GM18868 (cell line): Measurements from ENCODE around the gene HK1.

Experiments
- ATAC-seq: cut with Tn5 transposase; IDR thresholded peaks from one replicate; pipeline ENCODE4 v1.9.1; 2021; ENCODE audit warnings: mild to moderate bottlenecking, moderate library complexity; ENCODE audit not compliant: unreplicated experiment

The HK1 gene

GRCh38 chr10:69397972-69398371, 119.7 kb downstream of the HK1 start:
- ATAC-seq: no peak

DNA sequence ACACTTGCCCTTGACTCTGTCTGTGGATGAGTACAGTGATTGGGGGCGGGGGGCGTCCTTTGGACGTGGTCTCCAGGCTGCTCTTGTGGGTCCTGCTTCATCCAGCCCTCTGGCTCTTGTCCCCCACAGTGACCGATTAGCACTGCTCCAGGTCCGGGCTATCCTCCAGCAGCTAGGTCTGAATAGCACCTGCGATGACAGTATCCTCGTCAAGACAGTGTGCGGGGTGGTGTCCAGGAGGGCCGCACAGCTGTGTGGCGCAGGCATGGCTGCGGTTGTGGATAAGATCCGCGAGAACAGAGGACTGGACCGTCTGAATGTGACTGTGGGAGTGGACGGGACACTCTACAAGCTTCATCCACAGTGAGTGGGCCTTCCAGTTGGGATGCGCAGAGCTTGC, 120.2 kb downstream of the HK1 start:
- ATAC-seq: no peak

DNA sequence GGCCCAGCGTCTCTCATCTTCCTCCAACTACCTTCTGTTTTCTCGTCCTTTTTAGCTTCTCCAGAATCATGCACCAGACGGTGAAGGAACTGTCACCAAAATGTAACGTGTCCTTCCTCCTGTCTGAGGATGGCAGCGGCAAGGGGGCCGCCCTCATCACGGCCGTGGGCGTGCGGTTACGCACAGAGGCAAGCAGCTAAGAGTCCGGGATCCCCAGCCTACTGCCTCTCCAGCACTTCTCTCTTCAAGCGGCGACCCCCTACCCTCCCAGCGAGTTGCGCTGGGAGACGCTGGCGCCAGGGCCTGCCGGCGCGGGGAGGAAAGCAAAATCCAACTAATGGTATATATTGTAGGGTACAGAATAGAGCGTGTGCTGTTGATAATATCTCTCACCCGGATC, 122.6 kb downstream of the HK1 start:
- ATAC-seq: no peak

DNA sequence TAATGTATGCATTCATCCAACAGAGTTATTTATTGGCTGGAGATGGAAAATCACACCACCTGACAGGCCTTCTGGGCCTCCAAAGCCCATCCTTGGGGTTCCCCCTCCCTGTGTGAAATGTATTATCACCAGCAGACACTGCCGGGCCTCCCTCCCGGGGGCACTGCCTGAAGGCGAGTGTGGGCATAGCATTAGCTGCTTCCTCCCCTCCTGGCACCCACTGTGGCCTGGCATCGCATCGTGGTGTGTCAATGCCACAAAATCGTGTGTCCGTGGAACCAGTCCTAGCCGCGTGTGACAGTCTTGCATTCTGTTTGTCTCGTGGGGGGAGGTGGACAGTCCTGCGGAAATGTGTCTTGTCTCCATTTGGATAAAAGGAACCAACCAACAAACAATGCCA, 123.1 kb downstream of the HK1 start:
- ATAC-seq: no peak

- no peak for ATAC-seq
Measured at GRCh38 chr10:69402386-69402785, 124.1 kb downstream of the HK1 start.

GRCh38 chr10:69403066-69403465, 124.8 kb downstream of the HK1 start:
- ATAC-seq: no peak

- no peak for ATAC-seq
Measured at GRCh38 chr10:69403519-69403918, 125.2 kb downstream of the HK1 start.

- ATAC-seq: no peak
Measured at GRCh38 chr10:69404786-69405185, 126.5 kb downstream of the HK1 start.

GRCh38 chr10:69405221-69405620, 126.9 kb downstream of the HK1 start:
- no peak for ATAC-seq

GRCh38 chr10:69406302-69406811, 128.1 kb downstream of the HK1 start:
- ATAC-seq: no peak

DNA sequence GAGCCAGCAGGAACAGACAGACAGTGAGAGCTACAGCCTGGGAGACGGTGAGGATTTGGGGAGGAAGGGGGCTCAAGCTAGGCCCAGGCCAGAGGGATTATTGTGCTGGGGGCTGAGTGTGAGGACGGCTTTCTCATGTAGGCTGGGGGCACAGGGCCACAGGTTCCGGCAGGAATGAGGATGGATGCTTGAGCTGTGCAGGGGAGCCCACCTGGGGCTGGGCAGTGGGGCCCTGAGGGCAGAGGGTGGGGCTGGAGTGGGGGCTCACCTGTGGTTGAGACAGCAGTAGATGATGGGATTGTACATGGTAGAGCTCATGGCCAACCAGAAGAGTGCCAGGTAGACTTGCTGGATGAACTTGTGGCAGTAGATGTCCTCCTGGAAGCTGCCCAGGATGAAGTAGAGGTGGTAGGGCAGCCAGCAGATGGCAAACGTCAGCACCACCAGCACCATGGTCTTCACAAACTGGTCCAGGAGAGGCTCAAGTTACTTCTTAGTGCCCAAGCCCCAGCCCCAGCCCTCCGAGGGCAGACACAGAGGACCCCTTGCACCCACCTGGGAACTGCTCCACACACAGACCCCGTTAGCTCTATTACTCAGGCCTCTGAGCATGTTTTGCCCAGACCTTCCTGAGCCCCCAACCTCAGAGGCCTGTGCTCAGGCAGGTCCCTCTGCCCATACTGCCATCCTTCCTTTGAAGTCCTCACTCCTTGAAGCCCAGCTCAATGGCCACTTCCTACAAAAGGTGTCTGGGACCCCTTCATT, 128.7 kb downstream of the HK1 start:
- no peak for ATAC-seq

DNA sequence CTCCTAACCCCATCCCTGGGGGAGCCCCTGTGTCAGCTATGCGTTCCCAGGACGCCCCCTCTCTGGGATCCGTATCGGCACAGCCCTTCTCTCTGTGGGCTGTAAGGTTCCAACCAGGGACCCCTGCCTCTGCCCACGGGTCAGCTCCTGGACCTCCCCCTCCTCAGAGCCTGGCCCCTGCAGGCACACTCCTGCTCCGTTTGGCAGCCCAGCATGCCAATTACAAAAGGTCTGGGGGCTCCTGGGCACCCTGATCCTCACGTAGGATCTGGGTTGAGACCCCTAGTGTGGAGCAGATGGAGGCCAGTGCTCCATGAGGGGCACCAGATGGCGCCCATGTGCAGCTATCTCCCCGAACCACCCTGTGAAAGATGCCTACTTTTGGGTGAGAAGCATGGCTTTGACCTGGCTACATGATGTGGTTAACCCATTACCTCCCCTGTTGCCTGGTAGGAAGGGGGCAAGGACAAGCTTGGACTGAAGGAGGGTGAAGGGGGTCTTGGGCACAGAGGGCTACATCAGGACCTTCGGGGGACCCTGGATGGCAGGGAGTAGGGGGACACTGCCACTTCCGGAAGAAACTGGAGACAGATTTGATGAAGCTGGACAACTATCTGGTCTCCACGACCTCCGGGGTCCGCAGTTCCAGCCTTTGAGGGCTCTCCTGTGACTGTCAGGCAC, 129.5 kb downstream of the HK1 start:
- ATAC-seq: no peak

GRCh38 chr10:69408318-69409175, 130.3 kb downstream of the HK1 start:
- ATAC-seq: peak; percentile 90

GRCh38 chr10:69409176-69409495, 130.8 kb downstream of the HK1 start:
- ATAC-seq: no peak

DNA sequence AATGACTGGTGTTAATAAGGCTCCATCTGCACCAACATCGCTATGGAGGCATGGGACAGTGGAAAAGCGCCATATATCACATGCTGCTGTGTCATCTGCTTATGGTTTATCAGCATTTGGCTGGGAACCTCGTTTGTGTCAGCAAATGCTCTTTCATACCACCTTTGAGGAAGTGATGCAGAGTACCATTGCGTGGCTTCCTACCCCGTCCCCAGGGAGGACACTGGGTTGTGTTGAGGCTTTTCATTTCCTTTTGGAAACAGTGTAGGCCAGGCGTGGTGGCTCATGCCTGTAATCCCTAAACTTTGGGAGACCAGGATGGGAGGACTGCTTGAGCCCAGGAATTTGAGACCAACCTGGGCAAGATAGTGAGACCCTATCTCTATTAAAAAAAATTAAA, 131.7 kb downstream of the HK1 start:
- peak; percentile 35 for ATAC-seq

DNA sequence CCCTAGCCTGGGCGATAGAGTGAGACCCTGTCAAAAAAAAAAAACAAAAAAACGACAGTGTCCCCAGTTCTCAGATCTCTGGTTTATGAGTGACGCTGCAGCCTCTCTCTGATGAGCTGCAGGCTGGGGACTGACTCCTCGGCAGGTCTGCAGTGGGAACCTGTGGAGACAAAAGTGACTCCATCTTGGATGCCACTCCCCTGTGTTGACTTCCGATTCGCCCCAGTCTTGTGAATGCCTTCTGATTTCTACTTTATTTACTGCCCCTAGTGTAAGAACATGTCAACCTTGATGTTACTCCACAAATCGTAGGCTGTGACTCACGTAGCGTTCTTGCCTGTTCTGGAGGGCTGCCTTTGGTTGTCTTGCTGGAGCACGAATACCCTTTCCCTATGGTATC, 132.2 kb downstream of the HK1 start:
- ATAC-seq: no peak

DNA sequence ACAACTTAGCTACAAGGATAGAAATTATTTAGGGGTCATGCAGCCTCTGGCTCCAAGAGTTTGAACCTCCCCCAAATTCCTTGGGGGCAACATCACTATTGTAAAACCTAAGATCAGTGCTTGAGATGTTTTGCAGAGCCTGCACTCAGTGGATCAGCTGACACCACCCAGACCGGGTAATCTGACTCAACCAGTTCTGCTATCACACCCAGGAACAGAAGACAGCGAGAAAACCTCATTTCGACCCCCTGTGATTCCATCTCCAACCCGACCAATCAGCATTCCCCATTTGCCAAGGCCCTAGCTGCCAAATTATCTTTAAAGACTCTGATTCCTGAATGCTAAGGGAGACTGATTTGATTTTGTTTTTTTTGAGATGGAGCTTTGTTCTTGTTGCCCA, 133.2 kb downstream of the HK1 start:
- no peak for ATAC-seq

GRCh38 chr10:69412232-69412790, 134.0 kb downstream of the HK1 start:
- no peak for ATAC-seq

- no peak for ATAC-seq
Measured at GRCh38 chr10:69413221-69413865, 135.0 kb downstream of the HK1 start.

DNA sequence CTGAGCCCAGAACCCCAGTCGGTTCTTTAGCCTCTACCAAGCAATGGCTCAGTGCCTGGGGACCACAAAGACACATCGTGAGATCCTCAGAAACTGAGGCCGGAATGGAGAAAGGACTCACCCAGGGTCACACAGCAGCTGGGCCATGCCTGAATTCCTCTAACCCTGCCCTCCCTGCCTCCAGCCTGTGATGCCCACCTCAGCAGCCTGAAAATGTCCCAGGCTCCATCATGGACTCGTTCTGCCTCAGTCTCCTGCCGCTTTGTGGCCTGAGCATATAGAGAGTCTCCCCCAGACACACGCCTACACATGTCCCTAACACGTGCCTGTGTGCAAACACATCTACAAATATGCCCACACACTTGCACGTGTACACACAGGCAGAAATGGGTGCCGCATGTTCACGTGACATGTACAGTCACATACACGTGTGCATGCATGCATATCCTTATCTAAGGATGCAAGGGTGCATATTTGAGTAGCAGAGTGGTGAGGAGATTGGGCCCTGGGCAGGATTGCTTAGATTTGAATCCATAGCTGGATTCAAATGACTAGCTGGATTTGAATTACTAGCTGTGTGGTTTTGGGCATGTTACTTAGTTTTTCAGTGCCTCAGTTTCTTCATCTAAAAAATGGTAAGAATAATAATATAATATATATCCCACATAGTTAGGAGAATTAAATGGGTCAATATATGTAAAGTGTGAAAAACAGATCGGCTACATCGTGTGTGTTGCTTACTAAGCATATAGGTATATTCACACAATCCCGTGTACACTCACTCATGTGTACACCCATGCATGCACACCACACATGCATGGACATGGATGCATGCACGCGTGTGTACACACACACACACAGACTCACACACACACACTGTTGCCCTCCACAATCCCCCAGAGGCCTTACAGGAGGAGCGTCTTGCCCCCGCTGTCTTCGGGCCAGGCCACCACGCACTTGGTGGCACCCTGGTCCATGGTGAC, 136.0 kb downstream of the HK1 start:
- no peak for ATAC-seq
